Ascending aorta (tissue), 2 donors: ENCODE data around the gene TENT5C. TPM values are rescaled to one million over a fixed set of nuclear protein-coding genes. Genes with fewer than 3 reads are reported as not detected.

Experiments used
- DNase-seq, 2 donors: peaks; one replicate each; pipeline ENCODE4 v3.0.0-alpha.2; 2019; ENCODE audit warnings: low spot score in 2 of 2
- H3K27ac ChIP-seq, 2 donors: fragments of 200-600 bp; sonication (generic); one replicate each; pipeline ENCODE4 v1.5.1; 2016 to 2017; ENCODE audit warnings: mild to moderate bottlenecking in 1 of 2
- H3K27me3 ChIP-seq: fragments of 200-600 bp; sonication (generic); one replicate; pipeline ENCODE4 v1.5.1; 2017
- H3K36me3 ChIP-seq, 2 donors: fragments of 200-600 bp; sonication (generic); one replicate each; pipeline ENCODE4 v1.5.1; 2016
- H3K4me1 ChIP-seq, 2 donors: fragments of 200-600 bp; sonication (generic); one replicate each; pipeline ENCODE4 v1.5.1; 2016 to 2017; ENCODE audit warnings: mild to moderate bottlenecking in 1 of 2
- H3K4me3 ChIP-seq, 2 donors: fragments of 200-600 bp; sonication (generic); one replicate each; pipeline ENCODE4 v1.5.1; 2016 to 2017; ENCODE audit warnings: mild to moderate bottlenecking in 1 of 2
- H3K9me3 ChIP-seq, 2 donors: fragments of 200-600 bp; sonication (generic); one replicate each; pipeline ENCODE4 v1.5.1; 2016
- intact Hi-C: fragments of 100-400 bp; cut with DNase I; formaldehyde crosslinking; loops from one replicate; pipeline ENCODE4 v1.15.1; 2023
- total RNA-seq: library from RNA; depleted of rRNA; stranded (reverse); fragments of >200 nt; gene quantifications from one replicate; pipeline ENCODE4 v1.1.0, GENCODE V29; 2016
- TF ChIP-seq, protein P1 (sequence below), 3 experiments: fragments of 200-600 bp in 2 of 3; fragments of 450-650 bp in 1 of 3; sonication (generic) in 2 of 3; IDR thresholded peaks; one replicate each; pipeline ENCODE4 v1.5.1; 2016 to 2019; ENCODE audit warnings: antibody characterized with exemption in 3 of 3, mild to moderate bottlenecking in 1 of 3, moderate library complexity in 1 of 3

Gene TENT5C
- total RNA-seq, 1 donor from 2014 or later, result 0.32 TPM

DNA sequence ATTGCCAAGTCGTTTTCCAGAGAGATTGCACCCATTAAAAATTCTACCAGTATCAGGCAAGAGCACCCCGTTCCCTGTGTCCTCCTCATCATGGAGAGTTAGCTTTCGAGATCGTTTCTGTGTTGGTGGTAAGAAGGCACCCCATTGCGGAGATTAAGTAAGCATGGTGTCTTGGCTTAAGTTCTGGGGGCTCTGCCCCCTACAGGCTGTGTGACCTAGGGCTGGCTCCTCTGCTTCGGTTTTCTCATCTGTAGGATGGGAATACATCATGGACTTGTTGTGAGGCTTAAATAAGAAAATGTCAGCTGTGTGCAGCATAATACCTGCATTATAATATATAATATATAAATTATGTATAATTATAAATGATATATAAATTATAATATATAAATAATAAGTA, 36.8 kb upstream of the TENT5C start:
- intact Hi-C loops, result no loop called here
- TF ChIP-seq, protein P1, sequence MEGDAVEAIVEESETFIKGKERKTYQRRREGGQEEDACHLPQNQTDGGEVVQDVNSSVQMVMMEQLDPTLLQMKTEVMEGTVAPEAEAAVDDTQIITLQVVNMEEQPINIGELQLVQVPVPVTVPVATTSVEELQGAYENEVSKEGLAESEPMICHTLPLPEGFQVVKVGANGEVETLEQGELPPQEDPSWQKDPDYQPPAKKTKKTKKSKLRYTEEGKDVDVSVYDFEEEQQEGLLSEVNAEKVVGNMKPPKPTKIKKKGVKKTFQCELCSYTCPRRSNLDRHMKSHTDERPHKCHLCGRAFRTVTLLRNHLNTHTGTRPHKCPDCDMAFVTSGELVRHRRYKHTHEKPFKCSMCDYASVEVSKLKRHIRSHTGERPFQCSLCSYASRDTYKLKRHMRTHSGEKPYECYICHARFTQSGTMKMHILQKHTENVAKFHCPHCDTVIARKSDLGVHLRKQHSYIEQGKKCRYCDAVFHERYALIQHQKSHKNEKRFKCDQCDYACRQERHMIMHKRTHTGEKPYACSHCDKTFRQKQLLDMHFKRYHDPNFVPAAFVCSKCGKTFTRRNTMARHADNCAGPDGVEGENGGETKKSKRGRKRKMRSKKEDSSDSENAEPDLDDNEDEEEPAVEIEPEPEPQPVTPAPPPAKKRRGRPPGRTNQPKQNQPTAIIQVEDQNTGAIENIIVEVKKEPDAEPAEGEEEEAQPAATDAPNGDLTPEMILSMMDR (IDR thresholded peaks at IDR 0.05), result no peak
- Histone ChIP-seq H3K9me3 (no peaks in the 10 kb centered on the region), H3K36me3 (no peaks in the 10 kb centered on the region), H3K27me3 (no peaks in the 10 kb centered on the region), H3K4me1 (no peaks in the 10 kb centered on the region), H3K27ac (no peak overlapping the region), H3K4me3 (no peak overlapping the region)
- DNase-seq, result no peak

DNA sequence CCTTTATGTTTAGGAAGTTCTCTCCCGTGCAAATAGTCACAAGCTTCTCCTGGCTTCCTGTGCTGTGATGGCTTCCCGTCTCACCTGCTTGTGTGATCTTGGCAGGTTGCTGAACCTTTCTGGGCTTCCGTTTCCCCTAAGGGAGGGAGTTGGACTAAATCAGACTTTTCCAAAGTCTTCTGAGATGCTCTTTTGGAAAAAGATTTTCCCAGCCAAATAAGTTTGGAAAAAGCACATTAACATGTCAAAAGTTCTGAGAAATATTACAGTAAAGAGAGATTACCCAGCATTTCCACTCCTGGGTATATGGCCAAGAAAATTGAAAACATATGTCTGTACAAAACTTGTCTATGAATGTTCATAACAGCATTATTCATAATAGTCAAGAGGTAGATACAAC, 36.0 kb upstream of the TENT5C start:
- TF ChIP-seq, protein P1 (IDR thresholded peaks at IDR 0.05), result no peak
- no peaks in the 10 kb centered on the region for H3K4me1 ChIP-seq
- intact Hi-C loops, result no loop called here
- H3K4me3 ChIP-seq, result no peak overlapping the region
- H3K27ac ChIP-seq, result no peak overlapping the region
- DNase-seq, result no peak
- H3K36me3 ChIP-seq, result no peaks in the 10 kb centered on the region
- no peaks in the 10 kb centered on the region for H3K9me3 ChIP-seq
- no peaks in the 10 kb centered on the region for H3K27me3 ChIP-seq

DNA sequence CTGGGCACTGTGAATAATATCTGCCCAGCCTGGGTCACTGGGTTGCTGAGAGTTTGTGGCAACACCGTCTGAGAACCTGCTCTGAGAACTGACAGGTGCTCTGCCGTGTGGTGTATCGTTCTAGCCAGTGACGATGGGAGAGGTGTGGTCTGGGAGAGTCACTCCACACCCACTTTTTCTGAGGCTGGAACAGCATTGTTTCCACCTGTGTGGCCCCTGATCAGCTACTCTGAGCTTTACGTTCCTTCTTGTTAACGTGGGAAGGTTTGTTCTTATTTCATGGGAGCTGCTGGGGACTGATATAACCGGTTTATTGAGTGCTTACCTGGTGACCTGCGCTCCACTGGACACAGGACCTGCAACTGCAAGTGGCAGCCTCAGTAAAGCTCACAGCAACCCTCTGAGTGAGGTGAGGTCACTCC, 34.8 kb upstream of the TENT5C start:
- no peaks in the 10 kb centered on the region for H3K36me3 ChIP-seq
- no peaks in the 10 kb centered on the region for H3K9me3 ChIP-seq
- H3K27me3 ChIP-seq, result no peaks in the 10 kb centered on the region
- DNase-seq, result peak in 1 of 2 donors; percentile 48
- TF ChIP-seq, protein P1 (IDR thresholded peaks at IDR 0.05), result no peak
- H3K27ac ChIP-seq, result no peak overlapping the region
- intact Hi-C loops, result no loop called here
- no peak overlapping the region for H3K4me3 ChIP-seq
- no peaks in the 10 kb centered on the region for H3K4me1 ChIP-seq

DNA sequence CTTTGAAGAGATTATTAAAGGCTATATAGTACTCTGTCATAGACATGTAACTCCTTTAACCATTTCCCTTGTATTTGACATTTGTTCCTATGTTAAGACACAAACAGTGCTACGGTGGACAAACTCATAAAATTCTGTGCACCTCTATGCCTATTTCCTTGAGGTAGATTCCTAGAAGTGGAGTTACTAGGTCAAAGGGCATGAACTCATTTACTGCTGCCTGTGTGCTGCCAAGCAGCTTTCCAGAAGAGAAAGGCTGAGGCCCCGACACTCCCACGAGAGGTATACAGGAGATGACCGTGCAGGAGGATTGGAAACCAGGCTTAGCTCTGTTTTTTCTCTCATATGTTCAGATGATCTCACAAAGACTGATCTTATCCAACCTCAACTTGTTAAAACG, 34.4 kb upstream of the TENT5C start:
- H3K27me3 ChIP-seq, result no peaks in the 10 kb centered on the region
- H3K36me3 ChIP-seq, result no peaks in the 10 kb centered on the region
- peak in 1 of 2 donors; percentile 11 for DNase-seq
- H3K4me1 ChIP-seq, result no peaks in the 10 kb centered on the region
- H3K4me3 ChIP-seq, result no peak overlapping the region
- intact Hi-C loops, result no loop called here
- no peaks in the 10 kb centered on the region for H3K9me3 ChIP-seq
- TF ChIP-seq, protein P1 (IDR thresholded peaks at IDR 0.05), result no peak
- H3K27ac ChIP-seq, result no peak overlapping the region

DNA sequence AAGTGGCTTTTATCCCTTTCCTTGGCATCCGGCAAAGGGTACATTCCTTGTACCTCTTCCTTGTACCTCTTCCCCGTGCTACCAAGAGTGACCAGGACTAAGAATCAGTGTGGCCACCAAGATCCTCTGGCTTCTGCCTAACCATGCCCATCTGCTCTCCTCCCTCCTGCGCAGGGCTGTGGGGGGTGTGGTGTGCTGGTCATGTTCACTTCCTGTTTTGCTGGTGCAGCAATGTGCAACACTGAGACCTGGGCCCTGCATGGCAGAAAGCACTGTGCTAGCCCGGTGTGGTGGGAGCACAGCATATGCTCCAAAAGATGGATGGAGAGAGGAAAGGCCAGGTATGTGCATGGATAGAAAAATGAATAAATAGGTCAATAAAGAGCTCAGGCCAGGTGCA, 33.3 kb upstream of the TENT5C start:
- no peaks in the 10 kb centered on the region for H3K9me3 ChIP-seq
- H3K4me3 ChIP-seq, result no peak overlapping the region
- peak in 1 of 2 donors; percentile 58 for DNase-seq
- intact Hi-C loops, result no loop called here
- TF ChIP-seq, protein P1 (IDR thresholded peaks at IDR 0.05), result no peak
- H3K27me3 ChIP-seq, result no peaks in the 10 kb centered on the region
- no peaks in the 10 kb centered on the region for H3K4me1 ChIP-seq
- H3K36me3 ChIP-seq, result no peaks in the 10 kb centered on the region
- H3K27ac ChIP-seq, result no peak overlapping the region

DNA sequence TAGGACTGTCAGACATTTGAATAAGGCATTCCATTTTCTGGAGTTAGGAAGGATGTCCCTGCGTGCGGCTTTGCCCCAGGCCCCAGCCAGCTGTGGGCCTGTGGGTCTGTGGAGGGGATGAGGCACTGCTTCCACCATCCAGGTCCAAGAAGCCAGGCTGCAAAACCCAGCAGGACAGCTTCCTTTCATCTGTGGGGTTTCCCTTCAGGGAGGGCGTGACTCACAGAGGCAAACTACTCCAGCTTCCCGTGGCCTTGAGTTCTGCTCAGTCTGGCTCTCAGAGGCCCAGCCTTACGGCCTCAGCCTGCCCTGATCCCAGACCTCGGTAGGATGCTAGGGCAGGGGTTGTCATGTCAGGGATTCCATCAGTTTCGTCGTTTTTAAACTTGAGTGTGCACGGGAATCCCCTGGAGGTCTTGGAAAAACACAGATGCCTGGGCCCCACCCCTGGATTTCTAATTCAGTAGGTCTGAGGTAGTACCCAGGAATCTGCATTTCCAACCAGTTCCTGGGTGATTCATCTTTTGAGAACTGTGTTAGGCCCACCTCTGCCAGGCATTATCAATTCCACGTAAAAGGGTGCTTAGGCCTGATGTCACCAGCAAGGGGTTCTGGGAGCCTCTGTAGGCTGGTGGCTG, 32.3 kb upstream of the TENT5C start:
- no peaks in the 10 kb centered on the region for H3K36me3 ChIP-seq
- no peaks in the 10 kb centered on the region for H3K4me1 ChIP-seq
- intact Hi-C loops, result no loop called here
- no peak overlapping the region for H3K4me3 ChIP-seq
- peak in 1 of 2 donors; percentile 42 for DNase-seq
- no peaks in the 10 kb centered on the region for H3K27me3 ChIP-seq
- no peaks in the 10 kb centered on the region for H3K9me3 ChIP-seq
- no peak overlapping the region for H3K27ac ChIP-seq
- TF ChIP-seq, protein P1 (IDR thresholded peaks at IDR 0.05), result no peak
